Right lobe of liver (tissue), 6 donors: ENCODE measurements around the gene TCF23. TPM values are rescaled to one million over a fixed set of nuclear protein-coding genes. Genes with fewer than 3 reads are reported as not detected.

ENCODE experiments used
- ATAC-seq, 4 donors: fragments of 200-7000 bp; cut with Tn5 transposase; one replicate each; pipeline ENCODE4 v1.9.1; 2020; ENCODE audit warnings: mild to moderate bottlenecking in 4 of 4, moderate library complexity in 4 of 4
- DNase-seq, 3 donors: peaks; one replicate each; pipeline ENCODE4 v3.0.0-alpha.2; 2020
- H3K27ac ChIP-seq, 3 donors: fragments of 200-600 bp; one replicate each; pipeline ENCODE4 v1.8.0; 2022
- H3K27me3 ChIP-seq, 2 donors: fragments of 200-600 bp; one replicate each; pipeline ENCODE4 v1.8.0; 2022
- H3K36me3 ChIP-seq, 4 donors: fragments of 200-600 bp; sonication (generic) in 1 of 4; one replicate each; pipeline versions ENCODE4 v1.5.1 to v1.8.0; 2017 to 2022; ENCODE audit warnings: control low read depth in 1 of 4
- H3K4me1 ChIP-seq, 4 donors: fragments of 200-600 bp; sonication (generic) in 1 of 4; one replicate each; pipeline versions ENCODE4 v1.5.1 to v1.8.0; 2017 to 2022; ENCODE audit warnings: control low read depth in 1 of 4
- H3K4me3 ChIP-seq, 3 donors: fragments of 200-600 bp; one replicate each; pipeline ENCODE4 v1.8.0; 2022
- H3K9me3 ChIP-seq, 4 donors: fragments of 200-600 bp; sonication (generic) in 1 of 4; one replicate each; pipeline versions ENCODE4 v1.5.1 to v1.8.0; 2017 to 2022; ENCODE audit warnings: control low read depth in 1 of 4
- POLR2A ChIP-seq: fragments of 450-650 bp; IDR thresholded peaks from one replicate; pipeline ENCODE4 v1.6.1; 2017; ENCODE audit warnings: antibody characterized with exemption, mild to moderate bottlenecking
- WGBS: methylation state at CpG from one replicate; pipeline ENCODE4 v1.1.6; 2018; ENCODE audit warnings: low coverage, low lambda C conversion rate; ENCODE audit not compliant: insufficient coverage; ENCODE audit errors: missing lambda C conversion rate; 5-methylcytosine and 5-hydroxymethylcytosine counted together
- intact Hi-C, 2 donors: fragments of 100-400 bp; cut with DNase I; formaldehyde crosslinking; loops; one replicate each; pipeline versions ENCODE4 v1.11.2 to v1.14.1; 2022
- total RNA-seq, 6 experiments: library from RNA; depleted of rRNA in 2 of 6; stranded (reverse); fragments of >200 nt in 2 of 6; fragmentation: NEBNext Ultra II Directional in 3 of 6; extraction: Animal tissue kit (Norgen Biotek cat#: 25700) in 3 of 6; gene quantifications; one replicate each; pipeline versions ENCODE4 v1.1.0 to v1.2.4, GENCODE V29; 2016 to 2023
- TF ChIP-seq, protein P1 (sequence below), 4 donors: fragments of 200-600 bp in 3 of 4; fragments of 450-650 bp in 1 of 4; IDR thresholded peaks; one replicate each; pipeline versions ENCODE4 v1.5.1 to v1.8.0; 2016 to 2022; ENCODE audit warnings: antibody characterized with exemption in 4 of 4, mild to moderate bottlenecking in 2 of 4
- donor health status: DM: no; HTN: yes; CAD: no.
- donor health status: DM: no; HTN: no; CAD: no.
- donor health status: DM: no; HTN: no; CAD: no.
- donor health status: DM: no; HTN: yes; CAD: no.
- donor health status: DM: no; HTN: yes; CAD: no.

TCF23 gene
- total RNA-seq, 6 experiments from 2014 or later, result 0.04 TPM; not detected in 5

DNA sequence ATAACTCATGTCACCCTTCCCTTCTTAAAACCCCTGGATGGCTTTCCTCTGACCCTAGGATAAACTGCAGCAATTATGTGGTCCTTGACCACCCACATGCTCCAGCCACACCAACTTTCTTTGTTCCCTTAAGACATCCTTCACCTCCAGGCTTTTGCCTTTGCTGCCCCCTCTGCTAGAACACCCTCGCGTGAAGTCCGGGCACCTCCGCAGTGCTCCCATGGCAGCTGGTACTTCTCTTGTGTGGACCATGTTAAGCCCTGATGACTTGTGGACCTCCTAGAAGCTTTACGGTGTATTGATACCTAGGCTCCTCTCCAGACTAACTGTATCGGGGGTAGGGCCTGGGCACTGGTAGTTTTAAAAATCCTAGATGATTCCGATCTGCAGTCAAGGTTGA lies 26.0 kb upstream of the TCF23 start:
- Histone ChIP-seq H3K27ac (no peak overlapping the region), H3K27me3 (no peaks in the 10 kb centered on the region), H3K4me3 (no peak overlapping the region), H3K4me1 (peaks cover 0 to 24% (median 3%) of the 10 kb centered on the region in 4 donors), H3K9me3 (no peaks in the 10 kb centered on the region), H3K36me3 (no peaks in the 10 kb centered on the region)
- no peak for ATAC-seq
- TF ChIP-seq POLR2A, result no peak
- TF ChIP-seq, protein P1, sequence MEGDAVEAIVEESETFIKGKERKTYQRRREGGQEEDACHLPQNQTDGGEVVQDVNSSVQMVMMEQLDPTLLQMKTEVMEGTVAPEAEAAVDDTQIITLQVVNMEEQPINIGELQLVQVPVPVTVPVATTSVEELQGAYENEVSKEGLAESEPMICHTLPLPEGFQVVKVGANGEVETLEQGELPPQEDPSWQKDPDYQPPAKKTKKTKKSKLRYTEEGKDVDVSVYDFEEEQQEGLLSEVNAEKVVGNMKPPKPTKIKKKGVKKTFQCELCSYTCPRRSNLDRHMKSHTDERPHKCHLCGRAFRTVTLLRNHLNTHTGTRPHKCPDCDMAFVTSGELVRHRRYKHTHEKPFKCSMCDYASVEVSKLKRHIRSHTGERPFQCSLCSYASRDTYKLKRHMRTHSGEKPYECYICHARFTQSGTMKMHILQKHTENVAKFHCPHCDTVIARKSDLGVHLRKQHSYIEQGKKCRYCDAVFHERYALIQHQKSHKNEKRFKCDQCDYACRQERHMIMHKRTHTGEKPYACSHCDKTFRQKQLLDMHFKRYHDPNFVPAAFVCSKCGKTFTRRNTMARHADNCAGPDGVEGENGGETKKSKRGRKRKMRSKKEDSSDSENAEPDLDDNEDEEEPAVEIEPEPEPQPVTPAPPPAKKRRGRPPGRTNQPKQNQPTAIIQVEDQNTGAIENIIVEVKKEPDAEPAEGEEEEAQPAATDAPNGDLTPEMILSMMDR (IDR thresholded peaks at IDR 0.05), result no peak
- no peak for DNase-seq
- intact Hi-C loops, result no loop called here
- 100% methylated on average over 7 of the region's 7 CpGs for WGBS

DNA sequence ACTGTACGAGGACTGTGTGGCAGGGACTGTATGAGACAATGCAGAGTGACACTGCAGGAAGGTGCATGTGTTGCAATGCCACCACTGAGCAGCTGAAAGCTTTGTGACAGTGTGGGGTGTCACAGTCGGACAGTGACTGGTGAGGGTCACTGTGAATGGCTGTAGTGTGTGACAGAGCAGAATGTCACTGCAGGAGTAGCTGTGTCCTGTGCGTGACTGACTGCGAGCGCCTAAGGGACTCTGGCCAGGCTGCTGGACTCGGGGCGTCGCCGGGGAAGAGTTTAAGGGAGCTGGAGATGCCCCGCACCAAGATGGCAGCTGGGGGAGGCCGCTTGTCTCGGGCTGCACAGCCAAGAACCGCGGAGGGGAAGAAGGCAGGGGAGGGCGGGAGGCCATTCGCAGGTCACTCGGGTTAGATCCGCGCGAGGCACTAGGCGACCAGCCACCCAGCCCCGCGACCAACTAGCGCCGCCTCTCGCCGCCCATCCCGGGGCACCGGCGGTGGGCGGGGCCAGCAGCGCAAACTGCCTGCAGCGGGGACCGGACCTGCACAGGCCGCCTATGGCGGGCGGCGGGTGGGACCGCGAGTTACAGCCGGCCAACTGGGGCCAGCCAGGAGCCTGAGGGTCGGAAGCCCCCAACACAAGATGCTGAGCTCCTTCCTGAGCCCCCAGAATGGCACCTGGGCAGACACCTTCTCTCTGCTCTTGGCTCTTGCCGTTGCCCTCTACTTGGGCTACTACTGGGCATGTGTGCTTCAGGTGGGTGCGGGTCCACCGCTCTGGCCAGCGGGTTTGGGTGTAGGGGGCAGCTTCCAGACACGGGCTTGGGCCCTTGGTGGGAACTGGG lies 25.3 kb upstream of the TCF23 start, which contains the start of gene ABHD1:
Gene ABHD1 (plus strand): TSS at position 514 of the 849 bp plus-strand sequence. CDS start 134 bp downstream, at position 648.
- intact Hi-C loops, result no loop called here
- Histone ChIP-seq H3K27ac (peak within 1 kb of the TSS in 2 of 3 donors; percentile 43 to 49), H3K27me3 (no peaks in the 10 kb centered on the region), H3K4me1 (peaks cover 0 to 20% (median 3%) of the 10 kb centered on the region in 4 donors), H3K36me3 (no peaks in the 10 kb centered on the region), H3K9me3 (no peaks in the 10 kb centered on the region), H3K4me3 (peak within 1 kb of the TSS; percentile 46 to 66 (median 50))
- TF ChIP-seq POLR2A, result peak; percentile 78
- TF ChIP-seq, protein P1 (IDR thresholded peaks at IDR 0.05), result peak in 2 of 4 donors; percentile 16 to 25
- ATAC-seq (peak; percentile 78 to 89 (median 84)), DNase-seq (peak; percentile 84 to 86 (median 85))
- WGBS, result 20% methylated on average over 2 of the region's 47 CpGs

DNA sequence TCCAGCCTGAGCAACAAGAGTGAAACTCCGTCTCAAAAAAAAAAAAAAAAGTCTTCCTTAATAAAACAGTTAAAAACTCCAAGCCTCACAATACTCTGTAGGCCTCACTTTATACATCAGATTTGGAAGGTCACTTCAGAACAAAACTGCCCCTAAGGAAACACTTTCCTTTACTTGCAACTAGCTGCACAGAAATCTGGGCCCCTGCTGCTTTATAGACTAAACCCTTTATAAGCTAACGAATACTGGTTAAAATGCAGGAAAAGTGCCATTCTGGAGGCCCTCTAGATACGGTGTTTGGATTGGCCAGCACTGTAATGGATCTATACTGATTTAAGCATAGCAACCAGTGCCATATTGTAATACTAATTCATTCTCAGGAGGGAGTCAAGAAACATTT lies 23.7 kb upstream of the TCF23 start:
- no peak overlapping the region for H3K27ac ChIP-seq
- no peak for ATAC-seq
- no peaks in the 10 kb centered on the region for H3K9me3 ChIP-seq
- no peak for TF ChIP-seq POLR2A
- TF ChIP-seq, protein P1 (IDR thresholded peaks at IDR 0.05), result no peak
- no peak overlapping the region for H3K4me3 ChIP-seq
- intact Hi-C loops, result no loop called here
- peaks cover 0 to 15% (median 3%) of the 10 kb centered on the region in 4 donors for H3K4me1 ChIP-seq
- no peaks in the 10 kb centered on the region for H3K27me3 ChIP-seq
- H3K36me3 ChIP-seq, result peaks cover 0 to 7% (median under 1%) of the 10 kb centered on the region in 4 donors
- WGBS, result 89% methylated on average over 2 of the region's 3 CpGs
- DNase-seq, result no peak

DNA sequence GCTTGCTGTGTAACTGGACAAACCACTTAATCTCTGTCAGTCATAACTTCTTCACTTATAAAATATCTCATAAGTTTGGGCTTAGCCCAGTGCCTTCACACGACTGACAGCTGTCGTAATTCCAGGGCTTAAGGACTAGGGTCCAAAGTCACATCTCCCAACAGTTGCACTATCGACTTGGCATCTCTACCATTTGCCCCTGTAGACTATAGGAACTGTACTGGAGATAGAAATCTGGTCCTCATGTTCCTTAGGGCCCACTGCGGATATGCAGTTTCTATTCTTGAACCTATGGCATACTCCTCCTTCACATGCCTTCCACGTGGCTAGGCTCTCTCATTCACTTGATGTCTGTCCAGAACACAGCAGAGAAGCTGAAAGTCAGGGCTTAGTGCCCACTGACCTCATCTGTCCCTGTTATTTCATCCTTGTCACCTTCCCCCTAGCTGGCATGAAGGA lies 22.5 kb upstream of the TCF23 start:
- no peaks in the 10 kb centered on the region for H3K9me3 ChIP-seq
- H3K36me3 ChIP-seq, result peaks cover 0 to 19% (median 11%) of the 10 kb centered on the region in 4 donors
- H3K27me3 ChIP-seq, result no peaks in the 10 kb centered on the region
- TF ChIP-seq POLR2A, result no peak
- TF ChIP-seq, protein P1 (IDR thresholded peaks at IDR 0.05), result no peak
- H3K4me1 ChIP-seq, result peaks cover 0 to 15% (median 3%) of the 10 kb centered on the region in 4 donors
- H3K27ac ChIP-seq, result peak overlapping the region; percentile 27 to 58 (median 28)
- WGBS, result 28% methylated on average over 5 of the region's 5 CpGs
- peak; percentile 55 to 68 (median 64) for ATAC-seq
- DNase-seq, result peak in 1 of 3 donors; percentile 78
- intact Hi-C loops, result no loop called here
- H3K4me3 ChIP-seq, result no peak overlapping the region
